ENCODE data around the gene ADCK1.

GRCh38 chr14:77903221-77903620 lies 103.3 kb downstream of the ADCK1 start:
- TF ChIP-seq, protein P1, sequence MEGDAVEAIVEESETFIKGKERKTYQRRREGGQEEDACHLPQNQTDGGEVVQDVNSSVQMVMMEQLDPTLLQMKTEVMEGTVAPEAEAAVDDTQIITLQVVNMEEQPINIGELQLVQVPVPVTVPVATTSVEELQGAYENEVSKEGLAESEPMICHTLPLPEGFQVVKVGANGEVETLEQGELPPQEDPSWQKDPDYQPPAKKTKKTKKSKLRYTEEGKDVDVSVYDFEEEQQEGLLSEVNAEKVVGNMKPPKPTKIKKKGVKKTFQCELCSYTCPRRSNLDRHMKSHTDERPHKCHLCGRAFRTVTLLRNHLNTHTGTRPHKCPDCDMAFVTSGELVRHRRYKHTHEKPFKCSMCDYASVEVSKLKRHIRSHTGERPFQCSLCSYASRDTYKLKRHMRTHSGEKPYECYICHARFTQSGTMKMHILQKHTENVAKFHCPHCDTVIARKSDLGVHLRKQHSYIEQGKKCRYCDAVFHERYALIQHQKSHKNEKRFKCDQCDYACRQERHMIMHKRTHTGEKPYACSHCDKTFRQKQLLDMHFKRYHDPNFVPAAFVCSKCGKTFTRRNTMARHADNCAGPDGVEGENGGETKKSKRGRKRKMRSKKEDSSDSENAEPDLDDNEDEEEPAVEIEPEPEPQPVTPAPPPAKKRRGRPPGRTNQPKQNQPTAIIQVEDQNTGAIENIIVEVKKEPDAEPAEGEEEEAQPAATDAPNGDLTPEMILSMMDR (IDR thresholded peaks at IDR 0.05): no peak
- TF ChIP-seq, protein P2, sequence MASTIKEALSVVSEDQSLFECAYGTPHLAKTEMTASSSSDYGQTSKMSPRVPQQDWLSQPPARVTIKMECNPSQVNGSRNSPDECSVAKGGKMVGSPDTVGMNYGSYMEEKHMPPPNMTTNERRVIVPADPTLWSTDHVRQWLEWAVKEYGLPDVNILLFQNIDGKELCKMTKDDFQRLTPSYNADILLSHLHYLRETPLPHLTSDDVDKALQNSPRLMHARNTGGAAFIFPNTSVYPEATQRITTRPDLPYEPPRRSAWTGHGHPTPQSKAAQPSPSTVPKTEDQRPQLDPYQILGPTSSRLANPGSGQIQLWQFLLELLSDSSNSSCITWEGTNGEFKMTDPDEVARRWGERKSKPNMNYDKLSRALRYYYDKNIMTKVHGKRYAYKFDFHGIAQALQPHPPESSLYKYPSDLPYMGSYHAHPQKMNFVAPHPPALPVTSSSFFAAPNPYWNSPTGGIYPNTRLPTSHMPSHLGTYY (CRISPR knock-in tag; IDR thresholded peaks at IDR 0.05): no peak
- TF ChIP-seq FOXK1 (CRISPR knock-in tag; IDR thresholded peaks at IDR 0.05) (no peak), CREM (CRISPR knock-in tag; IDR thresholded peaks at IDR 0.05) (no peak)

All from WTC11 (cell line).